K562 (cell line): ENCODE data around the gene MARCHF3. TPM values are rescaled to one million over a fixed set of nuclear protein-coding genes. Genes with fewer than 3 reads are reported as not detected.

ENCODE experiments used
- ATAC-seq: fragments of 200-7000 bp; cut with Tn5 transposase; 3 replicates; pipeline ENCODE4 v1.9.1; 2020; ENCODE audit warnings: moderate library complexity
- BruUV-seq: library from RNA; stranded (reverse); fragments of 400-500 nt; replicated peaks from 2 replicates; lab custom pipeline; 2021; lab: Mats Ljungman, UMichigan
- CTCF ChIA-PET: fragments of 300-600 bp; formaldehyde crosslinking; extraction: SDS; loops from one replicate; lab custom pipeline; 2021; ENCODE audit warnings: low intra/inter-chr PET ratio; lab: Yijun Ruan, JAX
- POLR2A ChIA-PET: fragments of 300-600, 350-650 bp; sonication (Branson Sonifier 250); formaldehyde crosslinking; extraction: SDS; loops from one replicate; lab custom pipeline; 2021; ENCODE audit warnings: antibody characterized with exemption, inconsistent platforms; lab: Yijun Ruan, JAX
- DNase-seq, 4 experiments: peaks; one replicate each; pipeline versions ENCODE4 v3.0.0 to v3.0.0-alpha.2; 2011 to 2018; ENCODE audit warnings: low spot score in 3 of 4, mixed read lengths in 3 of 4; ENCODE audit errors: extremely low read depth in 1 of 4
- FAIRE-seq: peaks from 2 replicates; lab custom pipeline; 2011; peaks lifted over from hg19 to GRCh38; lab: Jason Lieb, UNC
- H2AFZ ChIP-seq: 2 replicates; pipeline ENCODE4 v1.6.0; 2011; ENCODE audit warnings: low read depth, low read length, control low read depth, inconsistent platforms
- H3K27ac ChIP-seq: fragments of 200-600 bp; 3 replicates; pipeline ENCODE4 v1.8.0; 2011; ENCODE audit warnings: low read depth, mild to moderate bottlenecking, control low read depth, inconsistent platforms, low read length, moderate library complexity, mixed read lengths; ENCODE audit errors: extremely low read depth
- H3K27me3 ChIP-seq, 2 experiments: fragments of 300-600 bp in 1 of 2; 2 replicates in 1 of 2; 3 replicates in 1 of 2; pipeline versions ENCODE4 v1.6.0 to v1.8.0; 2011; ENCODE audit warnings: inconsistent platforms in 2 of 2, low read length in 2 of 2, mild to moderate bottlenecking in 1 of 2, mixed read lengths in 1 of 2, moderate library complexity in 1 of 2; ENCODE audit not compliant: control insufficient read depth in 2 of 2, insufficient read depth in 2 of 2
- H3K36me3 ChIP-seq: fragments of 300-600 bp; 3 replicates; pipeline ENCODE4 v1.8.0; 2011; ENCODE audit warnings: mild to moderate bottlenecking, low read length, inconsistent platforms; ENCODE audit not compliant: control insufficient read depth, insufficient read depth
- H3K4me1 ChIP-seq, 2 experiments: fragments of 200-600 bp in 1 of 2; replicated peaks in 1 of 2; 2 replicates in 1 of 2; 3 replicates in 1 of 2; pipeline versions ENCODE4 v1.5.1 to v1.8.0; 2011; ENCODE audit warnings: inconsistent platforms in 2 of 2, low read length in 2 of 2, mild to moderate bottlenecking in 1 of 2, mixed read lengths in 1 of 2, moderate library complexity in 1 of 2; ENCODE audit not compliant: control insufficient read depth in 2 of 2, insufficient read depth in 2 of 2
- H3K4me2 ChIP-seq: 2 replicates; pipeline ENCODE4 v1.6.1; 2011; ENCODE audit warnings: low read length, control low read depth, inconsistent platforms, mixed read lengths; ENCODE audit not compliant: insufficient read depth
- H3K4me3 ChIP-seq: fragments of 200-600 bp; sonication (generic), shearing (Covaris generic); 2 replicates; pipeline ENCODE4 v1.5.1; 2016; ENCODE audit warnings: control low read depth, inconsistent platforms
- H3K79me2 ChIP-seq: fragments of 200-600 bp; 3 replicates; pipeline ENCODE4 v1.8.0; 2011; ENCODE audit warnings: low read length, inconsistent platforms; ENCODE audit not compliant: control insufficient read depth, insufficient read depth
- H3K9ac ChIP-seq, 2 experiments: 2 replicates each; pipeline versions ENCODE4 v1.6.0 to v1.6.1; 2011; ENCODE audit warnings: low read depth in 2 of 2, low read length in 2 of 2, control low read depth in 1 of 2, inconsistent platforms in 1 of 2, mild to moderate bottlenecking in 1 of 2, mixed read lengths in 1 of 2; ENCODE audit not compliant: insufficient read depth in 1 of 2
- H3K9me1 ChIP-seq: one replicate; pipeline ENCODE4 v1.6.0; 2011; ENCODE audit warnings: inconsistent platforms, mild to moderate bottlenecking, low read length, moderate library complexity; ENCODE audit not compliant: control insufficient read depth, insufficient read depth
- H3K9me3 ChIP-seq: replicated peaks from 2 replicates; pipeline ENCODE4 v1.5.1; 2011; ENCODE audit warnings: low read depth, low read length, inconsistent platforms; ENCODE audit not compliant: control insufficient read depth, insufficient read depth
- H4K20me1 ChIP-seq: replicated peaks from 2 replicates; pipeline ENCODE4 v1.6.1; 2011; ENCODE audit warnings: low read length, inconsistent platforms, mixed read lengths; ENCODE audit not compliant: control insufficient read depth, insufficient read depth
- CCAR2 ChIP-seq: fragments of 200-400 bp; formaldehyde crosslinking; IDR thresholded peaks from 2 replicates; pipeline ENCODE4 v1.6.1; 2017; ENCODE audit warnings: mild to moderate bottlenecking, low read depth, low read length
- MEIS2 ChIP-seq: fragments of 450-650 bp; IDR thresholded peaks from 2 replicates; pipeline ENCODE4 v1.6.1; 2014; ENCODE audit warnings: mild to moderate bottlenecking; ENCODE audit not compliant: partially characterized antibody
- RNF2 ChIP-seq: sonication (generic); IDR thresholded peaks from 2 replicates; pipeline ENCODE4 v1.6.1; 2016
- ZNF354B ChIP-seq: fragments of 250-450 bp; sonication (Bioruptor Pico); IDR thresholded peaks from 2 replicates; pipeline ENCODE4 v1.4.0; 2020
- WGBS: fragments of 100-300 bp; shearing (Covaris generic); methylation state at CpG from one replicate; pipeline ENCODE4 v1.1.6; 2016; ENCODE audit warnings: low coverage, mixed read lengths; ENCODE audit not compliant: insufficient coverage; ENCODE audit errors: missing lambda C conversion rate; 5-methylcytosine and 5-hydroxymethylcytosine counted together
- in situ Hi-C: fragments of 300-500 bp; cut with MboI; formaldehyde crosslinking; loops from 4 replicates; pipeline ENCODE4 v1.15.0; 2018; ENCODE audit warnings: inconsistent platforms, mixed read lengths
- intact Hi-C: fragments of 100-400 bp; cut with micrococcal nuclease; formaldehyde crosslinking; loops from 2 replicates; pipeline ENCODE4 v1.14.2; 2022
- polyA plus RNA-seq, 8 experiments: library from polyadenylated mRNA; depleted of rRNA in 4 of 8; stranded (reverse) in 5 of 8; unstranded in 3 of 8; fragments of >200 nt; fragmentation: Nextera tagmentation in 2 of 8; fragmentation: Illumina TruSeq in 1 of 8; extraction: Ambion mirVana in 2 of 8; extraction: Trizol in 1 of 8; gene quantifications; 2 replicates each; pipeline versions ENCODE4 v1.2.1 to v1.2.3, GENCODE V29; 2011 to 2014; ENCODE audit warnings: inconsistent platforms in 1 of 8, missing spikeins in 1 of 8
- total RNA-seq, 7 experiments: library from RNA; depleted of rRNA in 6 of 7; stranded (reverse); fragments of >200 nt in 6 of 7; fragmentation: Illumina TruSeq in 2 of 7; extraction: Trizol in 2 of 7; gene quantifications; 2 replicates each; pipeline versions ENCODE4 v1.2.1 to v1.2.3, GENCODE V29; 2011 to 2021; ENCODE audit warnings: low replicate concordance in 1 of 7
- TF ChIP-seq, protein P1 (sequence below): conservative IDR thresholded peaks from 2 replicates; pipeline ENCODE4 v1.6.1; 2011; ENCODE audit warnings: low read depth, mild to moderate bottlenecking, low read length; ENCODE audit not compliant: control insufficient read depth
- TF ChIP-seq, protein P2 (sequence below), 3 experiments: IDR thresholded peaks in 2 of 3; conservative IDR thresholded peaks in 1 of 3; 2 replicates each; pipeline ENCODE4 v1.5.1; 2011 to 2012; ENCODE audit warnings: low read length in 3 of 3, mild to moderate bottlenecking in 3 of 3, control low read depth in 2 of 3, improper control_type of control experiment in 1 of 3, inconsistent platforms in 1 of 3, low read depth in 1 of 3, mixed read lengths in 1 of 3, moderate library complexity in 1 of 3; ENCODE audit not compliant: insufficient read depth in 2 of 3
- TF ChIP-seq, protein P3 (sequence below): fragments of 250-450 bp; sonication (Bioruptor Pico); IDR thresholded peaks from 2 replicates; pipeline ENCODE4 v1.8.0; 2022; ENCODE audit warnings: moderate library complexity, mild to moderate bottlenecking, inconsistent platforms

Gene MARCHF3
- total and polyA plus RNA-seq, 9 of the 15 experiments (the other 6 are each of a cell fraction or from before 2014, with no cell fraction given), result 5.6 to 37.4 (median 16.5) TPM

DNA sequence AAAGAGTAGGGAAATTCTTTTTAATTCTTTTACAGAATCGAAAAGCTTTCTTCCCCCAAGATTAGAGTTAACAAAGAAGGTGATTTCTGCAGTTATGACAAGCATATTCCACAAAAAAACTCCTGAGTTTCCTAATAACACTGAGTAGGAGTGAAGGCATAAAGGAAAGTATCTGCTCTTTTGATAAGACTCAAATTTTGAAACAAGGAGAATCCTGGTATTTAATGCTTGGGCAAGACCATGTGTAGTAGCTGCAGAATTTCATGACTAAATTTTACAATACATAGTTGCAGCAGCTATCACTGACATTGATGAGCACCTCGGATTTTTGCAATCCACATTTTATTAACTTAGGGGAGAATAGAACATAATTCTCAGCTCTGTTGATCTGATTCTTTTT, 92.6 kb downstream of the MARCHF3 start (continued):
- no peak for TF ChIP-seq CCAR2
- TF ChIP-seq ZNF354B, result no peak
- TF ChIP-seq, protein P1, sequence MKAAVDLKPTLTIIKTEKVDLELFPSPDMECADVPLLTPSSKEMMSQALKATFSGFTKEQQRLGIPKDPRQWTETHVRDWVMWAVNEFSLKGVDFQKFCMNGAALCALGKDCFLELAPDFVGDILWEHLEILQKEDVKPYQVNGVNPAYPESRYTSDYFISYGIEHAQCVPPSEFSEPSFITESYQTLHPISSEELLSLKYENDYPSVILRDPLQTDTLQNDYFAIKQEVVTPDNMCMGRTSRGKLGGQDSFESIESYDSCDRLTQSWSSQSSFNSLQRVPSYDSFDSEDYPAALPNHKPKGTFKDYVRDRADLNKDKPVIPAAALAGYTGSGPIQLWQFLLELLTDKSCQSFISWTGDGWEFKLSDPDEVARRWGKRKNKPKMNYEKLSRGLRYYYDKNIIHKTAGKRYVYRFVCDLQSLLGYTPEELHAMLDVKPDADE, result no peak
- no peak for TF ChIP-seq RNF2

DNA sequence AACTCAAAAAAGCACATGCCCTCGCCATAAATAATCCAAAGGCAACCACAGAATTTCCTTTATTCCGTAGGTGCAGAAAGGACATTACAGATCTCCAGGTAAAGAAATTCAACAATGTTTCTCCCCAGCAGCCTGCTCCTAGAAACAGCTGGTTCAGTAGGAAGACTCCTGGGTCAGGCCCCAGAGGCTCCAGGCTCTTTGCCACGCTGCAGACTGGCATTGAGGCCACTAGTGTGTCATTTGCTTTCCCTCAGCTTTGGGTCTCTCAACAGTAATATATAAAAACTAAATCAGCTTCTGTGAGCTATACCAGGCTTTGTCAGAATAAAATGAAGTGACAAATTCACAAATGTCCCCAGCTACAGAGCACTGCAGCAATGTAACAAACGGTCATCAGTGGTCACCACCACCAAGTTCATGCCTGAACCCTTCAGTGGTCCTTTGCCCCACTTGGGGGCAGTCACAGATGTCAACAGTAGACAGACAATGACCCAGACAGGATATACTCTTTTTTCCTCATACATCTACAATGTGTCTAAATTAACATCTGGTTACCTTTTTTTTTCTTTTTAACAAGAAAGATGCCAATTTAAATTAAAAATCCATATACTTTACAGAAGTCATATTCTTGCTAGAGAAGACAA, 93.5 kb downstream of the MARCHF3 start:
- Histone ChIP-seq H3K9ac (no peak overlapping the region), H3K4me1 (no peaks in the 10 kb centered on the region; a peak in 1 of 5 replicates), H3K9me3 (no peaks in the 10 kb centered on the region), H3K4me3 (no peak overlapping the region), H2AFZ (no peak overlapping the region), H3K36me3 (no peaks in the 10 kb centered on the region), H3K27ac (no peak overlapping the region), H3K4me2 (no peak overlapping the region), H3K9me1 (no peaks in the 10 kb centered on the region), H4K20me1 (no peaks in the 10 kb centered on the region), H3K27me3 (no peaks in the 10 kb centered on the region), H3K79me2 (peaks cover 41% of the 10 kb centered on the region; the same call in 2 of the 3 replicates)
- TF ChIP-seq, protein P2, sequence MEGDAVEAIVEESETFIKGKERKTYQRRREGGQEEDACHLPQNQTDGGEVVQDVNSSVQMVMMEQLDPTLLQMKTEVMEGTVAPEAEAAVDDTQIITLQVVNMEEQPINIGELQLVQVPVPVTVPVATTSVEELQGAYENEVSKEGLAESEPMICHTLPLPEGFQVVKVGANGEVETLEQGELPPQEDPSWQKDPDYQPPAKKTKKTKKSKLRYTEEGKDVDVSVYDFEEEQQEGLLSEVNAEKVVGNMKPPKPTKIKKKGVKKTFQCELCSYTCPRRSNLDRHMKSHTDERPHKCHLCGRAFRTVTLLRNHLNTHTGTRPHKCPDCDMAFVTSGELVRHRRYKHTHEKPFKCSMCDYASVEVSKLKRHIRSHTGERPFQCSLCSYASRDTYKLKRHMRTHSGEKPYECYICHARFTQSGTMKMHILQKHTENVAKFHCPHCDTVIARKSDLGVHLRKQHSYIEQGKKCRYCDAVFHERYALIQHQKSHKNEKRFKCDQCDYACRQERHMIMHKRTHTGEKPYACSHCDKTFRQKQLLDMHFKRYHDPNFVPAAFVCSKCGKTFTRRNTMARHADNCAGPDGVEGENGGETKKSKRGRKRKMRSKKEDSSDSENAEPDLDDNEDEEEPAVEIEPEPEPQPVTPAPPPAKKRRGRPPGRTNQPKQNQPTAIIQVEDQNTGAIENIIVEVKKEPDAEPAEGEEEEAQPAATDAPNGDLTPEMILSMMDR (IDR thresholded peaks at IDR 0.05 in 2 of 3, conservative IDR thresholded peaks at IDR 0.05 in 1 of 3; ENCODE audit: insufficient read depth in 2 of 3, low read depth in 1 of 3, low read length in 3 of 3), result peak in 2 of 3 experiments; percentile 7 to 8; a peak in 1 of 6 replicates
- TF ChIP-seq, protein P3, sequence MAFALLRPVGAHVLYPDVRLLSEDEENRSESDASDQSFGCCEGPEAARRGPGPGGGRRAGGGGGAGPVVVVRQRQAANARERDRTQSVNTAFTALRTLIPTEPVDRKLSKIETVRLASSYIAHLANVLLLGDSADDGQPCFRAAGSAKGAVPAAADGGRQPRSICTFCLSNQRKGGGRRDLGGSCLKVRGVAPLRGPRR (CRISPR knock-in tag), result no peak
- no peak for TF ChIP-seq MEIS2
- FAIRE-seq (no peak), DNase-seq (no peak), ATAC-seq (peak; percentile 73)
- in situ Hi-C loops (no loop called here), intact Hi-C loops (no loop called here)
- WGBS, result 89% methylated on average over 4 of the region's 4 CpGs
- CTCF ChIA-PET, result no interaction called here
- BruUV-seq, result no TSS peak
- POLR2A ChIA-PET, result interaction anchor here (0.6 to 1.1 kb wide), 2 partner anchors 13 to 22 kb away, joined by 3 to 4 read pairs; no protein-coding TSS in a partner anchor
